Liver (tissue), 9 donors: ENCODE results near the gene ST6GALNAC2. TPM values are rescaled to one million over a fixed set of nuclear protein-coding genes. Genes with fewer than 3 reads are reported as not detected.

Source experiments
- DNase-seq: peaks from one replicate; pipeline ENCODE4 v3.0.0-alpha.2; 2017; ENCODE audit warnings: low spot score
- H3K27ac ChIP-seq, 2 donors: one replicate each; pipeline ENCODE4 v1.7.0; 2013; ENCODE audit warnings: inconsistent platforms in 2 of 2, low read length in 2 of 2, control low read depth in 1 of 2, low read depth in 1 of 2, mild to moderate bottlenecking in 1 of 2
- H3K27me3 ChIP-seq, 4 donors: one replicate each; pipeline versions ENCODE4 v1.6.1 to v1.7.0; 2013; ENCODE audit warnings: low read length in 3 of 4, inconsistent platforms in 1 of 4, mild to moderate bottlenecking in 1 of 4, moderate library complexity in 1 of 4; ENCODE audit not compliant: control insufficient read depth in 4 of 4, insufficient read depth in 4 of 4
- H3K36me3 ChIP-seq, 4 donors: one replicate each; pipeline versions ENCODE4 v1.6.1 to v1.7.0; 2013; ENCODE audit warnings: low read length in 3 of 4, mild to moderate bottlenecking in 3 of 4, low read depth in 1 of 4, moderate library complexity in 1 of 4; ENCODE audit not compliant: control insufficient read depth in 4 of 4, insufficient read depth in 3 of 4
- H3K4me1 ChIP-seq, 4 donors: one replicate each; pipeline versions ENCODE4 v1.6.1 to v1.7.0; 2013; ENCODE audit warnings: low read length in 3 of 4, mild to moderate bottlenecking in 3 of 4, moderate library complexity in 1 of 4; ENCODE audit not compliant: control insufficient read depth in 4 of 4, insufficient read depth in 4 of 4
- H3K4me3 ChIP-seq, 3 donors: one replicate each; pipeline versions ENCODE4 v1.6.1 to v1.7.0; 2013; ENCODE audit warnings: low read length in 3 of 3, control low read depth in 1 of 3, low read depth in 1 of 3, mild to moderate bottlenecking in 1 of 3
- H3K9ac ChIP-seq, 2 donors: one replicate each; pipeline ENCODE4 v1.7.0; 2013; ENCODE audit warnings: low read length in 2 of 2, mild to moderate bottlenecking in 2 of 2, moderate library complexity in 2 of 2, control low read depth in 1 of 2, low read depth in 1 of 2
- H3K9me3 ChIP-seq, 4 donors: one replicate each; pipeline versions ENCODE4 v1.6.1 to v1.7.0; 2013; ENCODE audit warnings: low read length in 3 of 4; ENCODE audit not compliant: control insufficient read depth in 4 of 4
- ATF3 ChIP-seq: IDR thresholded peaks from 2 replicates; pipeline ENCODE4 v1.6.1; 2016; ENCODE audit warnings: antibody characterized with exemption
- CTCF ChIP-seq: fragments of 150-350 bp; IDR thresholded peaks from 2 replicates; pipeline ENCODE4 v1.5.1; 2017; ENCODE audit warnings: improper control_type of control experiment, low read depth, low read length; ENCODE audit not compliant: missing input control
- EGR1 ChIP-seq, 2 donors: IDR thresholded peaks; 2 replicates each; pipeline ENCODE4 v1.6.1; 2016 to 2018; ENCODE audit warnings: antibody characterized with exemption in 2 of 2, low read depth in 2 of 2
- FOXA2 ChIP-seq: IDR thresholded peaks from 2 replicates; pipeline ENCODE4 v1.6.1; 2016; ENCODE audit warnings: antibody characterized with exemption
- HNF4A ChIP-seq, 2 donors: conservative IDR thresholded peaks; 2 replicates each; pipeline ENCODE4 v1.6.1; 2016; ENCODE audit warnings: antibody characterized with exemption in 2 of 2, mild to moderate bottlenecking in 2 of 2
- HNF4G ChIP-seq: IDR thresholded peaks from 2 replicates; pipeline ENCODE4 v1.6.1; 2016; ENCODE audit warnings: antibody characterized with exemption
- JUND ChIP-seq, 2 donors: IDR thresholded peaks; 2 replicates each; pipeline ENCODE4 v1.6.1; 2016; ENCODE audit warnings: antibody characterized with exemption in 2 of 2
- RAD21 ChIP-seq, 2 donors: IDR thresholded peaks; 2 replicates each; pipeline ENCODE4 v1.6.1; 2016; ENCODE audit warnings: antibody characterized with exemption in 2 of 2, mild to moderate bottlenecking in 2 of 2
- RXRA ChIP-seq, 2 donors: IDR thresholded peaks; 2 replicates each; pipeline ENCODE4 v1.6.1; 2017 to 2018; ENCODE audit warnings: antibody characterized with exemption in 2 of 2, mild to moderate bottlenecking in 1 of 2
- SP1 ChIP-seq: IDR thresholded peaks from 2 replicates; pipeline ENCODE4 v1.6.1; 2018; ENCODE audit warnings: antibody characterized with exemption, mild to moderate bottlenecking
- TAF1 ChIP-seq: conservative IDR thresholded peaks from 2 replicates; pipeline ENCODE4 v1.6.1; 2016; ENCODE audit warnings: antibody characterized with exemption, mild to moderate bottlenecking
- WGBS: extraction: QIAGEN DNeasy Blood & Tissue Kit; methylation state at CpG from one replicate; pipeline ENCODE4 v1.1.7; 2013; 5-methylcytosine and 5-hydroxymethylcytosine counted together
- polyA plus RNA-seq, 2 donors: library from polyadenylated mRNA; stranded (reverse) in 1 of 2; unstranded in 1 of 2; fragments of 200-250 nt in 1 of 2; fragments of >200 nt in 1 of 2; fragmentation: Nextera tagmentation in 1 of 2; extraction: Ambion mirVana in 1 of 2; gene quantifications; one replicate each; pipeline versions ENCODE4 v1.2.1 to v1.2.3, GENCODE V29; 2013 to 2015
- total RNA-seq, 2 donors: library from RNA; depleted of rRNA; stranded (reverse); fragments of >200 nt; gene quantifications; one replicate each; pipeline ENCODE4 v1.2.3, GENCODE V29; 2014
- TF ChIP-seq, protein P1 (sequence below): IDR thresholded peaks from 2 replicates; pipeline ENCODE4 v1.6.1; 2016; ENCODE audit warnings: antibody characterized with exemption
- TF ChIP-seq, protein P2 (sequence below): IDR thresholded peaks from 2 replicates; pipeline ENCODE4 v1.6.1; 2016; ENCODE audit warnings: antibody characterized with exemption, mild to moderate bottlenecking
- TF ChIP-seq, protein P3 (sequence below): IDR thresholded peaks from 2 replicates; pipeline ENCODE4 v1.6.1; 2016; ENCODE audit warnings: antibody characterized with exemption
- donor health status: healthy.
- donor health status: healthy.
- donor health status: healthy.
- donor health status: healthy.
- donor health status: healthy.

The ST6GALNAC2 gene
- total and polyA plus RNA-seq, 4 donors = 0.52 to 2.6 (median 1.1) TPM

- WGBS = 84% methylated on average over 5 of the region's 5 CpGs
- no peaks in the 10 kb centered on the region for H3K9me3 ChIP-seq
- H3K36me3 ChIP-seq = no peaks in the 10 kb centered on the region
- H3K27ac ChIP-seq = no peak overlapping the region
- H3K27me3 ChIP-seq = no peaks in the 10 kb centered on the region
- no peak overlapping the region for H3K9ac ChIP-seq
- no peak for DNase-seq
- TF ChIP-seq TAF1 (no peak), RXRA (IDR thresholded peaks at IDR 0.05) (no peak), EGR1 (IDR thresholded peaks at IDR 0.05; ENCODE audit: low read depth in 2 of 2) (no peak), CTCF (no peak), JUND (IDR thresholded peaks at IDR 0.05) (no peak), SP1 (no peak), FOXA2 (no peak), HNF4G (no peak)
- TF ChIP-seq, protein P1, sequence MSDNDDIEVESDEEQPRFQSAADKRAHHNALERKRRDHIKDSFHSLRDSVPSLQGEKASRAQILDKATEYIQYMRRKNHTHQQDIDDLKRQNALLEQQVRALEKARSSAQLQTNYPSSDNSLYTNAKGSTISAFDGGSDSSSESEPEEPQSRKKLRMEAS = no peak
- TF ChIP-seq, protein P2, sequence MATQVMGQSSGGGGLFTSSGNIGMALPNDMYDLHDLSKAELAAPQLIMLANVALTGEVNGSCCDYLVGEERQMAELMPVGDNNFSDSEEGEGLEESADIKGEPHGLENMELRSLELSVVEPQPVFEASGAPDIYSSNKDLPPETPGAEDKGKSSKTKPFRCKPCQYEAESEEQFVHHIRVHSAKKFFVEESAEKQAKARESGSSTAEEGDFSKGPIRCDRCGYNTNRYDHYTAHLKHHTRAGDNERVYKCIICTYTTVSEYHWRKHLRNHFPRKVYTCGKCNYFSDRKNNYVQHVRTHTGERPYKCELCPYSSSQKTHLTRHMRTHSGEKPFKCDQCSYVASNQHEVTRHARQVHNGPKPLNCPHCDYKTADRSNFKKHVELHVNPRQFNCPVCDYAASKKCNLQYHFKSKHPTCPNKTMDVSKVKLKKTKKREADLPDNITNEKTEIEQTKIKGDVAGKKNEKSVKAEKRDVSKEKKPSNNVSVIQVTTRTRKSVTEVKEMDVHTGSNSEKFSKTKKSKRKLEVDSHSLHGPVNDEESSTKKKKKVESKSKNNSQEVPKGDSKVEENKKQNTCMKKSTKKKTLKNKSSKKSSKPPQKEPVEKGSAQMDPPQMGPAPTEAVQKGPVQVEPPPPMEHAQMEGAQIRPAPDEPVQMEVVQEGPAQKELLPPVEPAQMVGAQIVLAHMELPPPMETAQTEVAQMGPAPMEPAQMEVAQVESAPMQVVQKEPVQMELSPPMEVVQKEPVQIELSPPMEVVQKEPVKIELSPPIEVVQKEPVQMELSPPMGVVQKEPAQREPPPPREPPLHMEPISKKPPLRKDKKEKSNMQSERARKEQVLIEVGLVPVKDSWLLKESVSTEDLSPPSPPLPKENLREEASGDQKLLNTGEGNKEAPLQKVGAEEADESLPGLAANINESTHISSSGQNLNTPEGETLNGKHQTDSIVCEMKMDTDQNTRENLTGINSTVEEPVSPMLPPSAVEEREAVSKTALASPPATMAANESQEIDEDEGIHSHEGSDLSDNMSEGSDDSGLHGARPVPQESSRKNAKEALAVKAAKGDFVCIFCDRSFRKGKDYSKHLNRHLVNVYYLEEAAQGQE = no peak
- H3K4me3 ChIP-seq = no peak overlapping the region
- H3K4me1 ChIP-seq = no peaks in the 10 kb centered on the region
These were observed 7.3 kb downstream of the ST6GALNAC2 start for GRCh38 chr17:76578376-76578775.

DNA sequence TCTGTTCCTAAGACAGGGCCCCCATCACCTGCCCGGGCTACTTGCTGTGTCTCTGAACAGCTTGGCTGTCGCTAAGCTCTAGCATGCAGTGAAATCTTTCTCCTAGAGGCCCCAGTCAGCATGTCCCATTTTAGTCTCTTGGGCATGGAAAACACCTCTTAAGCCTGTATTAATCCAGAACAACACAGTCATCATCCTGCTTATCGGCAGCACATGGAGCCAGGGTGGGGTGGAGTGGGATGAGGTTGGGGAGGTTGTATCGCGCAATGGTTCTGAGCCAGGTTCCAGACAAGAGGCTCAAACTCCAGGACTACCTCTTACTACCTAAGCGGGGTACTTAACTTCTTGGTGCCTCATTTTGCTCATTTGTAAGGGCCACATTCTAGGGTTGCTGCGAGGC, 7.8 kb downstream of the ST6GALNAC2 start:
- Histone ChIP-seq H3K36me3 (no peaks in the 10 kb centered on the region), H3K9ac (no peak overlapping the region), H3K27me3 (no peaks in the 10 kb centered on the region), H3K4me1 (no peaks in the 10 kb centered on the region), H3K9me3 (no peaks in the 10 kb centered on the region), H3K4me3 (no peak overlapping the region), H3K27ac (no peak overlapping the region)
- 97% methylated on average over 7 of the region's 7 CpGs for WGBS
- no peak for DNase-seq
- TF ChIP-seq HNF4A (conservative IDR thresholded peaks at IDR 0.05) (no peak), JUND (IDR thresholded peaks at IDR 0.05) (no peak), RAD21 (IDR thresholded peaks at IDR 0.05) (no peak), ATF3 (no peak)
- TF ChIP-seq, protein P3, sequence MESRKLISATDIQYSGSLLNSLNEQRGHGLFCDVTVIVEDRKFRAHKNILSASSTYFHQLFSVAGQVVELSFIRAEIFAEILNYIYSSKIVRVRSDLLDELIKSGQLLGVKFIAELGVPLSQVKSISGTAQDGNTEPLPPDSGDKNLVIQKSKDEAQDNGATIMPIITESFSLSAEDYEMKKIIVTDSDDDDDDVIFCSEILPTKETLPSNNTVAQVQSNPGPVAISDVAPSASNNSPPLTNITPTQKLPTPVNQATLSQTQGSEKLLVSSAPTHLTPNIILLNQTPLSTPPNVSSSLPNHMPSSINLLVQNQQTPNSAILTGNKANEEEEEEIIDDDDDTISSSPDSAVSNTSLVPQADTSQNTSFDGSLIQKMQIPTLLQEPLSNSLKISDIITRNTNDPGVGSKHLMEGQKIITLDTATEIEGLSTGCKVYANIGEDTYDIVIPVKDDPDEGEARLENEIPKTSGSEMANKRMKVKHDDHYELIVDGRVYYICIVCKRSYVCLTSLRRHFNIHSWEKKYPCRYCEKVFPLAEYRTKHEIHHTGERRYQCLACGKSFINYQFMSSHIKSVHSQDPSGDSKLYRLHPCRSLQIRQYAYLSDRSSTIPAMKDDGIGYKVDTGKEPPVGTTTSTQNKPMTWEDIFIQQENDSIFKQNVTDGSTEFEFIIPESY = no peak
